GM21529 (cell line): ENCODE data around the gene TBXAS1.
A peak's percentile ranks its signal among the peaks of the same experiment; 100 is the strongest.

Source experiments
- ATAC-seq: cut with Tn5 transposase; IDR thresholded peaks from one replicate; pipeline ENCODE4 v1.9.1; 2021; ENCODE audit not compliant: unreplicated experiment

TBXAS1 gene

GRCh38 chr7:139854124-139854511, 25.1 kb downstream of the TBXAS1 start:
- ATAC-seq = no peak

GRCh38 chr7:139854803-139855497, 25.9 kb downstream of the TBXAS1 start:
- ATAC-seq = no peak

DNA sequence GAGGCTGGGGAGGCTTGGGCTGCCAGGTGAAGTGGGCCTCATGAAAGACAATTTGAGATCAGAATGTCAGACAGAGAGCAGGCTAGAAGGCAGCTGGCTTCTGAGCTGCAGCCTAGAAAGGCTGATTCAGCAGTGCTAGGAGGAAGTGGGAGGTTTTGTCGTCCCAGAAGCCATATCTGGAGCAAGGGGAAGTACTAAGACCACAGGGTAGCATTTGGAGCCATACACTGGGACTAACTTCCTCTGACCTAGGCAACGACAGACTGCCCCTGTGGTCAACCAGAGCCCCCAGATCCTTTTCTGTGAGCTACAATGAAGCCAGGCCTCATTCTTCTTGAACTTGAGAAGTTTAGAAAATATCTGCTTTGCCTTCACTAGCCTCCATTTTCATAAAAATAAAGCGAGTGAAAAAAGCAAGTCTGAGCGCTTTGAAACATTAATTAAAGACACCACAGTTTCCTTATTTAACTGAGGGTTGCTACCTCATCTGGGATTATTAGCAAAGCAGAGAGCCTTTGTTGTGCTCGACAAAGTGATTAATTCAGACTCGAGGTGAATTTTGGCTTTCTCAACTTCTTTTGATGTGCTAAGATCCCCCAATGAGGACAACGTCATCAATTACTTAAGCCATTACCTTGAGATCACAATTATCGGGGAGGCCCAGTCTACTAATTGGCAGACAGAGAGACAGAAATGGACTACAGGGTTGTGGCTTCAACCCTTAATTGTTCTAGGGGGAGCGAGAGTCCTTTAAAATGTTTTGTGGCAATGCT, 26.6 kb downstream of the TBXAS1 start:
- peak; percentile 95 for ATAC-seq

GRCh38 chr7:139857791-139858190, 28.7 kb downstream of the TBXAS1 start:
- ATAC-seq = no peak

DNA sequence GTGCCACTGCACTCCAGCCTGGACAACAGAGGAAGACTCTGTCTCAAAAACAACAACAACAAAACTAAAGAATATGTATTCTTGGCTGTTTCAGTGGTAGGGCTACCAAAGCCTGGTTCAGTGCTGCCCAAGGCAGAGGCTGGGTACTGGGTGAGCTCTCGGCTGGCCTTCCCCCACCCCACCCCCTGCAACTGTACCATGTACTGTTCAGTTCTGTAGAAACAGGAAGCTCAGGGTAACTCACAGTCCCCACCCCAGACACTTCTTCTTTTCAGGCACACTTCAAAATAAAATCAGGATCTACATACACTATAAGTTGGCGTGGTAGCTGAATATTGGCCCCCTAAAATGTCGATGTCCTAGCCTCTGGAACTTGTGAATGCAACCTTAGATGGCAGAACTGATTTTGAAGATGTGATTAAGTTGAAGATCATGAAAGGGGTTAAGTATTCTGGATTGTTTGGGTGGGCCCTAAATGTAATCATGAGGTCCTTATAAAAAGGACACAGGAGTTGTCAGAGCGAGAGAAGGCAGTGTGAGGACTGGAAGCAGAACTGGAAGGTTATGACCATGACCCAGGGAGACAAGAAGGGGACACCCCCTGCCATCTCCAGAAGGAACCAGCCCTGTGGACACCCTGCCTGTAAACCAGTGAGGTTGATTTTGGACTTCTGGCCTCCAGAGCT, 31.2 kb downstream of the TBXAS1 start:
- peak; percentile 42 for ATAC-seq

- ATAC-seq = no peak
Measured at GRCh38 chr7:139861803-139862202, 32.7 kb downstream of the TBXAS1 start.

- no peak for ATAC-seq
Measured at GRCh38 chr7:139866047-139866837, 37.2 kb downstream of the TBXAS1 start.

DNA sequence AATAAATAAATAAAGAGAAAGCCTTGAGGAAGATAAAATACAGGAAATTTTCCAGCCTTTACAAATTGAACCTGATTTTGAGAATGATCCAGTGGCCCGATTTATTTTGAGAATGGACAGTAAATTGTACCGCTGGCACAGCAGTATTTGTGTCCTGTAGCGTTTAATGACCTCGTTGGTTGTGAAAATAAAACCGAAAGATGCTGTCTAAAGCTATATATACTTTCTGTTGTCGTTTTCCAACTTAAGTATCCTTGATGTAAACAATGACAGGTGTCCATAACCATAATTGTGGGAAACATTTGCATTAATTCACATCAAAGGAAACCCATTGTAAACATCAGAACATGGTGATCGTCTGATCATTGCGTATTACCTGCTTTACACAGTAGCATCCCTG, 38.8 kb downstream of the TBXAS1 start:
- ATAC-seq = no peak

DNA sequence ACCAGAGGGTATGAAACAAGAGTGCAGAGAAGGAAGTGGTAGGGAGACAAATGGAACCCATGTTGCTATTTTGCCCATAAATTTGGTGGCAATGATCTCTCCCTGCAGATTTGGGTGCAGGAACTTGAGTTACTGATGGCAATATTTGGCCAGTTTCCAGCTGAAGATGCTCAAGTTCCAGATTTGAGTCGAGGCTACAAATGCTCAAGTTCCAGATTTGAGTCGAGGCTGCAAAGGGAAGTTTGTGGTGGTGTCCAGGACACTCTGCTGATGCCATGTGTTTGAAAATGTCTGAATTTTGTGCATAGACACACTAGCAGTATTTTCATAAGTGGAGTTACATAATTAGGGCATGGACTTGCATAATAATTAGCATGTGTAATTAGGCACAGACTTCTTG, 40.8 kb downstream of the TBXAS1 start:
- no peak for ATAC-seq

DNA sequence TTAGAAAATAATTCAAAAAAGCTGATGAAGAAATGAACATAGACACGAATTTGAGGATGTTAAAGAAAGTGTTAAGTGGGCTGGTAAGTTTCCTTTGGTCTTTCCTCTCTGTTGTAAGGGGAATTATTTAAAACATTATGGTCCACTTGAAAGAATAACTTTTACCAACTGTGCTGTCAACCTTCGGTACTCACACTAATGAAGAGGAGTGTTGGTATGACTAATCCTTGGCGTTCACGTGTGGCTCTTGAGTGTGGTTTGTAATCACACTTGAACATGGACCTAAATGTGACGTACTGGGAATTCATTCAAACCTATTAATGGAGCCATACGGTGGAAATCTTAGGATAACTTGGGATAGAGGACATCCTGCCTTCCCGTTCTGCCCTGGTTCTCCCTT, 41.3 kb downstream of the TBXAS1 start:
- ATAC-seq = no peak

DNA sequence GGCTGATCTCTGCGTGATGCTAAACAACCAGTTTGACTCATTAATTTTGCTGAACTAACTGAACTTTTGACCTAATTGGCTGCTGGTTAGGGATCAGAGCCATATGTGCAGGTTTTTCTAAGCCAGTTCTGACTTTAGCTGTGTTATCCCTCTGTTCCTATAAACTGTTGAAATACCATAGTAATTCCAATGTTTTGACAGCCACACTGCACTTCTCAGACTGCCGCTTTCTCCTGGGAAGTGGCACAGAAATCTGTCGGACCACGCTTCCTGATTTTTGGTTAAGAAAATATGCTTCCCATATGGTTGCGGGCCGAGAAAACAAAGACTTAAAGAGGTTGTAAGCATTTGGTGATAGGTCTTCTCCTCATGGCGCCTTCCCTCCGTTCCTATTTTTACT, 42.3 kb downstream of the TBXAS1 start:
- ATAC-seq = no peak

DNA sequence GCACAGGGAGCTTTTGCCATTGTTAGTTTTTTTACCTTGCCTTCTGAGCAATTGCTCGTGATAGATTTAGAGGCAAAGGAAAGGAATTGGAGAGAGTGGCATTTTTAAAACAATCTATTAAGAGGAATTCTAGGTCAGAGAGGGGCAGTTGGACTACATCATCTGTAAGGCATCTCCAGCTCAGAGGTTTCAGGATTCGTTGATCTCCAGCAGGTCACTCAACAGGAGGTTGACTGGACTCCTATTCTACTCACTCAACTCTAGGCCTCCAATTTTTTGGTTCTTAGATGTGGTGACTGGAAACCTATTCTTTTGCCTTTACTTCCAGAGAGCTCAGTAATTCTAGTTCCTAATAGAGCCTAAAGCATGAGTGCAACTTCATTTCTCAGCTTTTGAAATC, 42.8 kb downstream of the TBXAS1 start:
- ATAC-seq = no peak

GRCh38 chr7:139873593-139874301, 44.7 kb downstream of the TBXAS1 start:
- ATAC-seq = no peak

- no peak for ATAC-seq
Measured at GRCh38 chr7:139874302-139874629, 45.2 kb downstream of the TBXAS1 start.

GRCh38 chr7:139875821-139876241, 46.8 kb downstream of the TBXAS1 start:
- peak; percentile 81 for ATAC-seq

- ATAC-seq = no peak
Measured at GRCh38 chr7:139876622-139877283, 47.7 kb downstream of the TBXAS1 start.

GRCh38 chr7:139883814-139884213, 54.8 kb downstream of the TBXAS1 start:
- ATAC-seq = no peak

DNA sequence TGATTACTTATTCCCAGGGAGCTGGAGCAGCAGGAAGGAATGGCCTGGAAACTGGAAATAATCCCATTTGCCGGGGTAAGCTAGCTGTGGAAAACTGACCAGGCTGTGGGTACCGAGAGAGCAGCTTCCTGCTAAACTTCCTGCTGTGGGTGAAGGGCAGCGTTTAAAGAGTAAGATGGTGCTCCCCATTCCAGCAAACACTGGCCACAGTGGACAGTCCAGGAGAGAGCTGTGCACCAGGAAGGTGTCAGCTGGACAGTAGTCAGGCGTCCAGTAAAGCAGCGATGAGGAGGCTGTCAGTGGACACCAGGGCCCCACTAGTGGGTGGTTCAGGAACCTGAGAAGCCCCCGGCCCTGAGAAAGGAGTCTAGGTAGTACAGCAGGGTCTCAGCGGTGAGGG, 55.4 kb downstream of the TBXAS1 start:
- no peak for ATAC-seq

GRCh38 chr7:139885511-139885910, 56.4 kb downstream of the TBXAS1 start:
- no peak for ATAC-seq

GRCh38 chr7:139886206-139886605, 57.1 kb downstream of the TBXAS1 start:
- no peak for ATAC-seq
